Measurements from ENCODE around the gene CSRNP2.

GRCh38 chr12:51048661-51049251 lies 34.6 kb downstream of the CSRNP2 start:
- no peak for TF ChIP-seq CTCF (IDR thresholded peaks at IDR 0.05)
- no peak for TF ChIP-seq POLR2A (IDR thresholded peaks at IDR 0.05)

Data from uterus (tissue), 2 donors.